Testis (tissue), 3 donors: ENCODE data around the gene TPRG1. TPM values are rescaled to one million over a fixed set of nuclear protein-coding genes. Genes with fewer than 3 reads are reported as not detected.
A peak's percentile ranks its signal among the peaks of the same experiment; 100 is the strongest.

ENCODE experiments used
- DNase-seq: peaks from one replicate; pipeline ENCODE4 v3.0.0-alpha.2; 2019
- H3K27ac ChIP-seq, 2 donors: fragments of 200-600 bp; sonication (generic); one replicate each; pipeline ENCODE4 v1.5.1; 2019
- H3K27me3 ChIP-seq: fragments of 200-600 bp; sonication (generic); one replicate; pipeline ENCODE4 v1.5.1; 2019
- H3K36me3 ChIP-seq: fragments of 200-600 bp; sonication (generic); one replicate; pipeline ENCODE4 v1.5.1; 2017; ENCODE audit warnings: low read depth; ENCODE audit errors: missing control alignments
- H3K4me1 ChIP-seq: fragments of 200-600 bp; sonication (generic); one replicate; pipeline ENCODE4 v1.5.1; 2019
- H3K4me3 ChIP-seq, 2 donors: fragments of 200-600 bp; sonication (generic); one replicate each; pipeline ENCODE4 v1.5.1; 2017 to 2019
- H3K9me3 ChIP-seq: fragments of 200-600 bp; sonication (generic); one replicate; pipeline ENCODE4 v1.5.1; 2017
- CTCF ChIP-seq, 3 experiments: fragments of 450-650 bp in 2 of 3; fragments of 200-600 bp in 1 of 3; sonication (generic) in 1 of 3; IDR thresholded peaks; one replicate each; pipeline ENCODE4 v1.5.1; 2016 to 2019; ENCODE audit warnings: antibody characterized with exemption in 3 of 3, mild to moderate bottlenecking in 2 of 3, moderate library complexity in 1 of 3
- POLR2A ChIP-seq: fragments of 450-650 bp; IDR thresholded peaks from one replicate; pipeline ENCODE4 v1.6.1; 2017; ENCODE audit warnings: antibody characterized with exemption, mild to moderate bottlenecking, moderate library complexity
- WGBS, 2 donors: methylation state at CpG; one replicate each; pipeline ENCODE4 v1.1.5; 2018; 5-methylcytosine and 5-hydroxymethylcytosine counted together
- intact Hi-C: fragments of 100-400 bp; cut with DNase I; formaldehyde crosslinking; loops from one replicate; pipeline ENCODE4 v1.15.1; 2023; ENCODE audit warnings: low total_unique reads
- polyA plus RNA-seq: library from polyadenylated mRNA; stranded (reverse); fragments of 350-450 nt; fragmentation: Illumina TruSeq; extraction: RNeasy Lipid Tissue Mini Kit (QIAGEN cat#74804); gene quantifications from one replicate; pipeline ENCODE4 v1.2.3, GENCODE V29; 2014; ENCODE audit warnings: low read depth, low replicate concordance; ENCODE audit not compliant: insufficient read depth
- total RNA-seq, 2 donors: library from RNA; depleted of rRNA; stranded (reverse); fragments of >200 nt; gene quantifications; one replicate each; pipeline ENCODE4 v1.2.3, GENCODE V29; 2016

Gene TPRG1
- total and polyA plus RNA-seq, 3 donors from 2014 or later, result 15.5 to 25.2 (median 15.9) TPM

DNA sequence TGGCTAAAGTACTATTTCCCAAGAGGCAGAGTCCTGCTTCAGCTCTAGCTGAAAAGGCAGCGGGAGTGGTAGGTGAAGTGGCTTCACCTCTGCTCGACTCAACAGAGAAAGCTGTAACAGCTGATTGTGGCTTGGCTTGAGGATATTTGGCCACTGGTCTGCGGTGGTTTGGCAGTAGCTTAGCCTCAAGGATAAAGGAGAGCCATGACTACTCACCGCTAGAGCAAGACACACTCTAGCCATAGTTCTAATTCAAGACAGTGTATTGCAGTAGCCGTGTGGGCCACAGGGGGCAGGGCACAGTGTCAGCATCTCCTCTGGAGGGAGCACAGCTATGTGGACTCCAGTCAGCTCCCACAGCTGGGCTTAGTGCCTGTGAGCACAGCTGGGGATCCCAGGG is 23.5 kb downstream of the TPRG1 start:
- H3K4me3 ChIP-seq, result no peak overlapping the region
- DNase-seq, result no peak
- no peaks in the 10 kb centered on the region for H3K27me3 ChIP-seq
- TF ChIP-seq CTCF (IDR thresholded peaks at IDR 0.05), result no peak
- no peak for TF ChIP-seq POLR2A
- WGBS, 2 donors, result 92 to 93% methylated on average over 3 to 5 of the region's 5 CpGs
- no peaks in the 10 kb centered on the region for H3K9me3 ChIP-seq
- intact Hi-C loops, result no loop called here
- H3K27ac ChIP-seq, result no peak overlapping the region
- no peaks in the 10 kb centered on the region for H3K36me3 ChIP-seq
- H3K4me1 ChIP-seq, result peaks cover 3% of the 10 kb centered on the region

DNA sequence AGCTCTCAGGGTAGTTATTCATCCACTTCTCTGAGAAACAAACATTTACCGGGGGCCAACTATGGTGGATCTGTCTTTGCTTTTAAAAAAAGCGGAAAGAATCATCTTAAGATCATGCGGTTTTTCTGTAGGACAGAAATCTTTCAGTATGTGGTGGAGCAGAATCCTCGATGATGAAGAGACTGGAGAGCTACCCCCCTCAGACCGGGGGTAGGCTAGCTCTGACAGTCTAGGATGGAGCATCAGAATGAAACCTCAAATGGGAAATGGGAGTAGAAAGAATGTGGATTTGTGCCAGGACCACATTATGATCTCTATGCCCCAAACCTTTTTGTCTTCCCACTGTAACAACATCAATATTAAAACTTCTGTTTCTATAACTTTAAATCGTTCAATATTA is 30.3 kb downstream of the TPRG1 start:
- TF ChIP-seq CTCF (IDR thresholded peaks at IDR 0.05), result no peak
- no peak for TF ChIP-seq POLR2A
- Histone ChIP-seq H3K4me3 (no peak overlapping the region), H3K4me1 (peaks cover 3% of the 10 kb centered on the region), H3K9me3 (no peaks in the 10 kb centered on the region), H3K27ac (no peak overlapping the region), H3K36me3 (no peaks in the 10 kb centered on the region), H3K27me3 (no peaks in the 10 kb centered on the region)
- 81 to 87% methylated on average over 6 of the region's 6 CpGs for WGBS, 2 donors
- DNase-seq, result no peak
- intact Hi-C loops, result no loop called here

GRCh38 chr3:189202583-189202982 is 30.8 kb downstream of the TPRG1 start:
- no peak overlapping the region for H3K4me3 ChIP-seq
- no peak for TF ChIP-seq POLR2A
- TF ChIP-seq CTCF (IDR thresholded peaks at IDR 0.05), result no peak
- no peak overlapping the region for H3K27ac ChIP-seq
- peak; percentile 30 for DNase-seq
- intact Hi-C loops, result no loop called here
- H3K4me1 ChIP-seq, result peaks cover 3% of the 10 kb centered on the region
- no peaks in the 10 kb centered on the region for H3K27me3 ChIP-seq
- H3K36me3 ChIP-seq, result no peaks in the 10 kb centered on the region
- no peaks in the 10 kb centered on the region for H3K9me3 ChIP-seq
- WGBS, 2 donors, result 48 to 57% methylated on average over 6 of the region's 6 CpGs

GRCh38 chr3:189204167-189204866 is 32.5 kb downstream of the TPRG1 start:
- TF ChIP-seq CTCF (IDR thresholded peaks at IDR 0.05) (no peak), POLR2A (no peak)
- no peak for DNase-seq
- Histone ChIP-seq H3K4me1 (no peaks in the 10 kb centered on the region), H3K27me3 (no peaks in the 10 kb centered on the region), H3K27ac (no peak overlapping the region), H3K36me3 (no peaks in the 10 kb centered on the region), H3K9me3 (no peaks in the 10 kb centered on the region), H3K4me3 (no peak overlapping the region)
- intact Hi-C loops, result no loop called here
- 78 to 82% methylated on average over 7 of the region's 7 CpGs for WGBS, 2 donors

GRCh38 chr3:189204937-189205336 is 33.2 kb downstream of the TPRG1 start:
- intact Hi-C loops, result no loop called here
- no peak for TF ChIP-seq POLR2A
- no peak for TF ChIP-seq CTCF (IDR thresholded peaks at IDR 0.05)
- Histone ChIP-seq H3K27me3 (no peaks in the 10 kb centered on the region), H3K36me3 (no peaks in the 10 kb centered on the region), H3K27ac (no peak overlapping the region), H3K4me3 (no peak overlapping the region), H3K4me1 (no peaks in the 10 kb centered on the region), H3K9me3 (no peaks in the 10 kb centered on the region)
- no peak for DNase-seq
- WGBS, 2 donors, result 83 to 91% methylated on average over 2 of the region's 2 CpGs
